IMR-90 (cell line): ENCODE results near the gene ZFAND2B. TPM values are rescaled to one million over a fixed set of nuclear protein-coding genes. Genes with fewer than 3 reads are reported as not detected.
A peak's percentile ranks its signal among the peaks of the same experiment; 100 is the strongest.

Experiments used
- ATAC-seq: fragments of 200-7000 bp; cut with Tn5 transposase; 2 replicates; pipeline ENCODE4 v1.9.1; 2020; ENCODE audit warnings: low read depth, mild to moderate bottlenecking, moderate library complexity
- BruUV-seq: library from RNA; stranded (reverse); fragments of 400-500 nt; replicated peaks from 2 replicates; lab custom pipeline; 2021; lab: Mats Ljungman, UMichigan
- CTCF ChIA-PET: fragments of 300-600 bp; formaldehyde crosslinking; extraction: SDS; loops from one replicate; lab custom pipeline; 2021; ENCODE audit warnings: antibody characterized with exemption; lab: Yijun Ruan, JAX
- POLR2A ChIA-PET: fragments of 300-600 bp; sonication (Branson Sonifier 250); formaldehyde crosslinking; loops from one replicate; lab custom pipeline; 2022; ENCODE audit warnings: antibody characterized with exemption; ENCODE audit not compliant: unreplicated experiment; lab: Charles Lee
- DNase-seq: peaks from one replicate; pipeline ENCODE4 v3.0.0; 2013
- H2AFZ ChIP-seq: replicated peaks from 2 replicates; pipeline ENCODE3; 2013; ENCODE audit warnings: low read length, mild to moderate bottlenecking; ENCODE audit not compliant: poor library complexity
- H2AK5ac ChIP-seq: 2 replicates; pipeline ENCODE4 v1.6.1; 2013; ENCODE audit warnings: low read depth, low read length, inconsistent platforms
- H2AK9ac ChIP-seq: replicated peaks from 2 replicates; pipeline ENCODE3; 2013; ENCODE audit warnings: mild to moderate bottlenecking, low read depth, low read length, moderate library complexity; ENCODE audit not compliant: poor library complexity
- H2BK120ac ChIP-seq: 2 replicates; pipeline ENCODE4 v1.6.1; 2013; ENCODE audit warnings: low read depth, low read length, inconsistent platforms
- H2BK15ac ChIP-seq: 3 replicates; pipeline ENCODE4 v1.6.1; 2013; ENCODE audit warnings: low read depth, low read length, inconsistent platforms
- H2BK20ac ChIP-seq: 2 replicates; pipeline ENCODE4 v1.6.1; 2013; ENCODE audit warnings: low read depth, mild to moderate bottlenecking, inconsistent platforms, low read length, moderate library complexity
- H2BK5ac ChIP-seq: 2 replicates; pipeline ENCODE4 v1.6.1; 2013; ENCODE audit warnings: mild to moderate bottlenecking, low read depth, low read length, inconsistent platforms; ENCODE audit not compliant: poor library complexity, severe bottlenecking
- H3K14ac ChIP-seq: replicated peaks from 2 replicates; pipeline ENCODE4 v1.6.1; 2013; ENCODE audit warnings: low read depth, low read length, inconsistent platforms
- H3K18ac ChIP-seq: 2 replicates; pipeline ENCODE4 v1.6.1; 2013; ENCODE audit warnings: low read depth, low read length, control low read depth
- H3K23ac ChIP-seq: 2 replicates; pipeline ENCODE4 v1.6.1; 2013; ENCODE audit warnings: low read depth, low read length, inconsistent platforms
- H3K27ac ChIP-seq: 2 replicates; pipeline ENCODE4 v1.5.1; 2013; ENCODE audit warnings: mild to moderate bottlenecking, control low read depth, low read length; ENCODE audit not compliant: insufficient read depth
- H3K27me3 ChIP-seq: 2 replicates; pipeline ENCODE4 v1.6.1; 2013; ENCODE audit warnings: low read length; ENCODE audit not compliant: control insufficient read depth, insufficient read depth
- H3K36me3 ChIP-seq: 2 replicates; pipeline ENCODE4 v1.6.1; 2013; ENCODE audit warnings: low read length, mixed read lengths; ENCODE audit not compliant: control insufficient read depth, insufficient read depth
- H3K4ac ChIP-seq: 2 replicates; pipeline ENCODE4 v1.6.1; 2013; ENCODE audit warnings: low read depth, low read length, inconsistent platforms
- H3K4me1 ChIP-seq: 2 replicates; pipeline ENCODE4 v1.6.1; 2013; ENCODE audit warnings: low read length, mixed read lengths; ENCODE audit not compliant: control insufficient read depth, insufficient read depth
- H3K4me2 ChIP-seq: 2 replicates; pipeline ENCODE4 v1.6.1; 2013; ENCODE audit warnings: low read depth, mild to moderate bottlenecking, control low read depth, low read length, moderate library complexity
- H3K4me3 ChIP-seq: 2 replicates; pipeline ENCODE4 v1.5.1; 2013; ENCODE audit warnings: low read depth, mild to moderate bottlenecking, control low read depth, low read length, moderate library complexity; ENCODE audit not compliant: insufficient read depth
- H3K56ac ChIP-seq: 2 replicates; pipeline ENCODE4 v1.6.1; 2013; ENCODE audit warnings: low read length, inconsistent platforms; ENCODE audit not compliant: insufficient read depth; ENCODE audit errors: extremely low read depth
- H3K79me1 ChIP-seq, 2 experiments: 2 replicates each; pipeline ENCODE4 v1.6.1; 2013; ENCODE audit warnings: low read length in 2 of 2, inconsistent platforms in 1 of 2, low read depth in 1 of 2
- H3K9ac ChIP-seq: 2 replicates; pipeline ENCODE4 v1.6.1; 2013; ENCODE audit warnings: low read depth, low read length, control low read depth
- H3K9me1 ChIP-seq: 2 replicates; pipeline ENCODE4 v1.6.1; 2013; ENCODE audit warnings: low read length, inconsistent platforms; ENCODE audit not compliant: insufficient read depth
- H3K9me3 ChIP-seq: 2 replicates; pipeline ENCODE4 v1.6.1; 2013; ENCODE audit warnings: low read length; ENCODE audit not compliant: control insufficient read depth, insufficient read depth
- H4K20me1 ChIP-seq: 2 replicates; pipeline ENCODE4 v1.6.1; 2013; ENCODE audit warnings: low read length, inconsistent platforms; ENCODE audit not compliant: insufficient read depth
- H4K5ac ChIP-seq: 2 replicates; pipeline ENCODE4 v1.6.1; 2013; ENCODE audit warnings: mild to moderate bottlenecking, low read depth, low read length, control low read depth
- H4K8ac ChIP-seq, 2 experiments: 2 replicates each; pipeline ENCODE4 v1.6.1; 2013; ENCODE audit warnings: low read depth in 2 of 2, low read length in 2 of 2, control low read depth in 1 of 2, inconsistent platforms in 1 of 2
- H4K91ac ChIP-seq: 2 replicates; pipeline ENCODE4 v1.6.1; 2013; ENCODE audit warnings: low read depth, low read length, inconsistent platforms; ENCODE audit not compliant: insufficient read depth
- CEBPB ChIP-seq: IDR thresholded peaks from 2 replicates; pipeline ENCODE4 v1.6.1; 2012; ENCODE audit warnings: low read depth, low read length, improper control_type of control experiment
- FOS ChIP-seq: fragments of 150-350 bp; IDR thresholded peaks from 2 replicates; pipeline ENCODE4 v1.6.1; 2016; ENCODE audit warnings: low read depth, low read length
- WGBS, 2 experiments: methylation state at CpG; one replicate each; pipeline versions ENCODE4 v1.1.5 to v1.1.7; 2013; ENCODE audit warnings: missing lambda C conversion rate in 2 of 2; ENCODE audit not compliant: insufficient read length in 1 of 2; ENCODE audit errors: extremely low coverage in 2 of 2; 5-methylcytosine and 5-hydroxymethylcytosine counted together
- dilution Hi-C: fragments of 300-500 bp; cut with HindIII; formaldehyde crosslinking; loops from one replicate; pipeline ENCODE4 v1.14.3; 2018; ENCODE audit warnings: low sequenced_read_pairs; ENCODE audit not compliant: unreplicated experiment
- in situ Hi-C: fragments of 300-500 bp; cut with MboI; formaldehyde crosslinking; loops from 3 replicates; pipeline ENCODE4 v1.14.3; 2019; ENCODE audit warnings: low sequenced_read_pairs, inconsistent platforms, mixed read lengths
- intact Hi-C: fragments of 100-400 bp; cut with micrococcal nuclease; formaldehyde crosslinking; loops from 2 replicates; pipeline ENCODE4 v1.10.0; 2022
- polyA plus RNA-seq, 3 experiments: library from polyadenylated mRNA; depleted of rRNA; stranded (reverse); fragments of >200 nt; gene quantifications; 2 replicates each; pipeline ENCODE4 v1.2.3, GENCODE V29; 2012; ENCODE audit warnings: low replicate concordance in 1 of 3
- total RNA-seq: library from RNA; depleted of rRNA; stranded (reverse); fragments of >200 nt; gene quantifications from 2 replicates; pipeline ENCODE4 v1.2.3, GENCODE V29; 2012
- TF ChIP-seq, protein P1 (sequence below): conservative IDR thresholded peaks from 2 replicates; pipeline ENCODE4 v1.5.1; 2012; ENCODE audit warnings: mild to moderate bottlenecking, low read depth, low read length, improper control_type of control experiment

ZFAND2B gene
- total and polyA plus RNA-seq, 2 of the 4 experiments (the other 2 are of a cell fraction): 25.5 to 38.3 TPM

- no peak overlapping the region for H2BK120ac ChIP-seq
- no peak overlapping the region for H3K18ac ChIP-seq
- peaks cover 19% of the 10 kb centered on the region for H4K20me1 ChIP-seq
- H3K4me2 ChIP-seq: peak overlapping the region; percentile 98
- 4% methylated on average over 18 of the region's 45 CpGs; no CpG with 5 or more reads in 1 of the 2 experiments for WGBS, 2 experiments
- peak overlapping the region; percentile 72 for H3K27ac ChIP-seq
- DNase-seq (peak; percentile 26), ATAC-seq (peak; percentile 48)
- 0 out of 2 replicates have a peak, but pooled peaks cover 6% of the 10 kb centered on the region for H3K9me1 ChIP-seq
- peak overlapping the region; percentile 68 for H3K4ac ChIP-seq
- peak overlapping the region; percentile 90 for H2AK9ac ChIP-seq
- peak overlapping the region; percentile 60 for H2BK5ac ChIP-seq
- ChIA-PET POLR2A (interaction anchor here (0.5 to 0.7 kb wide), 2 partner anchors 31 to 107 kb away, joined by 3 to 5 read pairs; no protein-coding TSS in a partner anchor), CTCF (interaction anchor here (0.6 to 1.4 kb wide), 6 partner anchors 10 to 519 kb away, joined by 3 to 5 read pairs (median 4); no protein-coding TSS in a partner anchor)
- H2BK15ac ChIP-seq: no peak overlapping the region
- dilution Hi-C loops (no loop called here), intact Hi-C loops (loop anchor here (2.0 to 5.0 kb wide), 3 partner anchors 31 to 211 kb away; partner anchors contain the start of genes DNAJB2, DNPEP and ZFAND2B), in situ Hi-C loops (no loop called here)
- BruUV-seq: no TSS peak
- H3K36me3 ChIP-seq: peaks cover 34% of the 10 kb centered on the region
- TF ChIP-seq CEBPB (no peak), FOS (no peak)
- TF ChIP-seq, protein P1, sequence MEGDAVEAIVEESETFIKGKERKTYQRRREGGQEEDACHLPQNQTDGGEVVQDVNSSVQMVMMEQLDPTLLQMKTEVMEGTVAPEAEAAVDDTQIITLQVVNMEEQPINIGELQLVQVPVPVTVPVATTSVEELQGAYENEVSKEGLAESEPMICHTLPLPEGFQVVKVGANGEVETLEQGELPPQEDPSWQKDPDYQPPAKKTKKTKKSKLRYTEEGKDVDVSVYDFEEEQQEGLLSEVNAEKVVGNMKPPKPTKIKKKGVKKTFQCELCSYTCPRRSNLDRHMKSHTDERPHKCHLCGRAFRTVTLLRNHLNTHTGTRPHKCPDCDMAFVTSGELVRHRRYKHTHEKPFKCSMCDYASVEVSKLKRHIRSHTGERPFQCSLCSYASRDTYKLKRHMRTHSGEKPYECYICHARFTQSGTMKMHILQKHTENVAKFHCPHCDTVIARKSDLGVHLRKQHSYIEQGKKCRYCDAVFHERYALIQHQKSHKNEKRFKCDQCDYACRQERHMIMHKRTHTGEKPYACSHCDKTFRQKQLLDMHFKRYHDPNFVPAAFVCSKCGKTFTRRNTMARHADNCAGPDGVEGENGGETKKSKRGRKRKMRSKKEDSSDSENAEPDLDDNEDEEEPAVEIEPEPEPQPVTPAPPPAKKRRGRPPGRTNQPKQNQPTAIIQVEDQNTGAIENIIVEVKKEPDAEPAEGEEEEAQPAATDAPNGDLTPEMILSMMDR: peak; percentile 20; the same call in 1 of the 2 replicates
- peak overlapping the region; percentile 64 for H3K4me3 ChIP-seq
- no peak overlapping the region for H2BK20ac ChIP-seq
- peaks cover 8% of the 10 kb centered on the region; the same call in 1 of the 2 replicates for H3K4me1 ChIP-seq
- H4K91ac ChIP-seq: peak overlapping the region; percentile 54
- H3K9me3 ChIP-seq: no peaks in the 10 kb centered on the region
- H2AK5ac ChIP-seq: peak overlapping the region; percentile 20; the same call in 1 of the 2 replicates
- no peaks in the 10 kb centered on the region for H3K27me3 ChIP-seq
- peak overlapping the region; percentile 97 for H2AFZ ChIP-seq
- peak overlapping the region; percentile 33; the same call in 1 of the 2 replicates for H4K5ac ChIP-seq
- peak overlapping the region; percentile 58; the same call in 1 of the 2 replicates for H3K56ac ChIP-seq
- peak overlapping the region; percentile 72 to 80; a peak in 3 of 4 replicates for H4K8ac ChIP-seq
- peak overlapping the region; percentile 86 for H3K9ac ChIP-seq
- H3K14ac ChIP-seq: peak overlapping the region; percentile 64
- peaks cover 24 to 48% of the 10 kb centered on the region in 2 experiments for H3K79me1 ChIP-seq
- peak overlapping the region; percentile 59; the same call in 1 of the 2 replicates for H3K23ac ChIP-seq
Measured at GRCh38 chr2:219175928-219176817, 30.4 kb upstream of the ZFAND2B start.
